Hypothalamus (tissue), 51 donors: ENCODE measurements around the gene PLEKHF1.
"Not testable (repeated sequence)": the region's sequence is repeated elsewhere in the genome, so short reads cannot be mapped to it uniquely, and the experiment has no call there.

ENCODE experiments used
- DNase-seq, 51 donors: peaks; one replicate each; lab custom pipeline; 2025; lab: John Stamatoyannopoulos, UW

PLEKHF1 gene

DNA sequence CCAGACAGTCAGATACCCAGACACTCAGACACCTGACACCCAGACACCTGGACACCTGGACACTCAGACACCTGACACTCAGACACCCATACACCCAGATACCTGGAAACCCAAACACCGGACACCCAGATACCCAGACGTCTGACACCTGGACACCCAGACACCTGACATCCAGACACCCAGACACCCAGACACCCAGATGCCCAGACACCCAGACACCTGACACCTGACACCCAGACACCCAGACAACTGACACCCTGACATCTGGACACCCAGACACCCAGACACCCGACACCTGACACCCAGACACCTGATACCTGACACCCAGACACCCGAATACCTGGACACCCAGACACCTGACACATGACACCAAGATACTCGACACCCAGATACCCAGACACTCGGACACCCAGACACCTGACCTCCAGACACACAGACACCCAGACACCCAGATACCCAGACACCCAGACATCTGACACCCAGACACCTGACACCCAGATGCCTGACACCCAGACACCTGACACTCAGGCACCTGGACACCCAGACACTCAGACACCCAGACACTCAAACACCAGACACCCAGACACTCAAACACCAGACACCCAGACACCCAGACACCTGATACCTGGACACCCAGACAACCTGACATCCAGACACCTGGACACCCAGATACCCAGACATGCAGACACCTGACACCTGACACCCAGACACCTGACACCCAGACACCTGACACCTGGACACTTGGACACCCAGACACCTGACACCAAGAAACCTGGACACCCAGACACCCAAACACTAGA lies 30.7 kb downstream of the PLEKHF1 start:
- DNase-seq = no peak

DNA sequence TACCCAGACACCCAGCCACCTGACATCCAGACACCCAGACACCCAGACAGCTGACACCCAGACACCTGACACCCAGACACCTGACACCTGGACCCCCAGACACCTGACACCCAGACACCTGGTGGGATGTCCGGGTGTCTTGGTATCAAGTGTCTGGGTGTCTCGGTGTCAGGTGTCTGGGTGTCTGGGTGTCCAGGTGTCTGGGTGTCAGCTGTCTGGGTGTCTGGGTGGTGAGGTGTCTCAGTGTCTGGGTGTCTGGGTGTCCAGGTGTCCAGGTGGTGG lies 31.2 kb downstream of the PLEKHF1 start:
- DNase-seq = no peak

DNA sequence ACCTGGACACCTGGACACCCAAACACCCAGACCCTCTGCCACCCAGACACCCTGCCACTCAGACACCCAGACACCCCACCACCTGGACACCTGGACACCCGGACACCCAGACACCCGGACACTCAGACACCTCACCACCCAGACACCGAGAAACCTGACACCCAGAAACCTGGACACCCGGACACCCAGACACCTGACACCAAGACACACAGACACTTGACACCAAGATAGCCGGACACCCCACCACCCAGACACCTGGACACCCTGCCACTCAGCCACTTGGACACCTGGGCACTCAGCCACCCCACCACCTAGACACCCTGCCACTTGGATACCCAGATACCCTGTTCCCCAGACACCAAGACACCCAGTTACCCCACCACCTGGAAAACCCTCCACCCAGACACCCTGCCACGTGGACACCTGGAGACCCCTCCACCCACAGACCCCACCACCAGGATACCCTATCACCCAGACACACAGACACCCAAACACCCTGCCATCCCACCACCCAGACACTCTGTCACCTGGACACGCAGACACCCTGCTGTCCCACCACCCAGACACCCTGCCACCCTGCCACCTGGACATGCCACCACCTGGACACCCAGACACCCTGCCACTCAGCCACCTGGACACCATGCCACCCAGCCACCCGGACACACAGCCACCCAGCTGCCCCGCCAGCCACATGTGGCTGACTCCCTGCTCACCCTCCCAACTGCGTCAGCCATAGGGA lies 32.4 kb downstream of the PLEKHF1 start:
- DNase-seq = no peak

DNA sequence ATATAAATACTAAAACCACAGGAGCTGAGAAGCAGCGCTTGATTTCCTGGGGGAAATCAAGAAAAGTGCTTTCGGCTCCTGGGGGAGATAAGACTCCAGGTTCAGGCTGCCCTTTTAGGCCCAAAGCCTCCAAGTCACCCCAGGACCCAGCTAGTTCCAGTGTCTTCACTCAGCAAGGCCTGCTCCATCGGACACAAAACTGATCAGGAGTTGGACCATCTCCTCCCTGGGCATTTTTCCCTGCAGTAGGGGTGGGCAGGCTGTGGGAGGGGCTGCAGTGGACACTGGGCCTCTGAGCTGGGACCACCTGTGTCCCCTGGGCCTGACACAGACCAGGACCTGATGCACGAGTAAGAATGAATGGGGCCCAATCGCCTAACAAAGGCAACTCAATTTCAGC lies 34.6 kb downstream of the PLEKHF1 start:
- DNase-seq = no peak

DNA sequence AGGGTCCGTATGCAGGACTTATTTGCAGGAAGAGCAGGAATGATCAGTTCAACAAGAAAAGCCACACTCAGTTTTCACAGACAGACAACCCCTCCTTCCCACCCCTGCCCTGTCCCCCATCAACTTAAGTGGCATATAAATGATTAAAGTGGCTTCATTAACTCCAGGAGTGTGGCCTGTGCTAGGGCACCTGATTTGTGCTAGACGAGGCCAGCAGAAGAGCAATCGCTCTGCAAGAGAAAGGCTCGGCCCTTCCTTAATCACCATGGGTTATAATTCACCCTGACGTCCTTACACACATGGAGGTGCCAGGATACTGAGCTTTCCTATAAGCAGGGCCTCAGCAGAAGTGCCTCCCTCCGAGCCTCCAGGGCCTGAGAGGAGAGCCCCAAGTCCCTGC lies 35.2 kb downstream of the PLEKHF1 start:
- no peak for DNase-seq

DNA sequence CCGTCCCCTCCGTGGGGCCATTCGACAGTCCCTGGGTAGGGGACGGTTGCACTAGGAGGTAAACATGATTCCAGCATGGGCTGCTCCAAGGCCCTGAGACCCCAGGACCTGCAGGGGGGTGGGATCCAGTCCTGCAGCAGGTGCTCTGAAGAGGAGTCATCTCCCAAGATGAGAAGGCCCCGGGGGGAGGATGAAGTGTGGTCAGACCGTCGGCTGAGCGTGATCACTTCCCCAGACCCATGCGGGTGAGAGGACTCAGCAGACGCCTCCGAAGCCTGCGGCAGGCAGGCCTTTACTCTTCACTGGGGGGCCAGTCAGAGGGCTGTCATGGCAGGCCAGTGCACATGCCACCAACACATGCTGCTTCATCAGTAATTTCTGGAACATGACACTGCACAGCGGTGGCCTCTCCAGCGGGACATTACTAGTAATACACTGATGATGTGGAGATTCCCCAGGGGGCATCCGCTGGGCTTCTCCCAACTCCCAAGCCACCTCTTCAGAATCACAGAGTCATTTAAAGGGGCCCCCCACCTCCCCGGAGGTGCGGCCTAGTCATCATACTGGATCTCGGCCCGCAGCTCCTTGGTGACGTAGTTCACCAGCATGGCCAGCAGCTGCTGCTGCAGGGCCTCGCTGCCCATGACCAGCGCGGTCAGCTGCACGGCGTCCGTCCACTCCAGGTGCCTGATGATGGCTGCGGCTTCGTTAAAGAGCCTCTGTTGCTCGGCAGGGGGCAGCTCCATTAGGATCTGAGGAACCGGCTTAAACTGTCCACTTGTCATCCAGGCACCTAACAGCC lies 37.1 kb downstream of the PLEKHF1 start:
- DNase-seq = no peak

DNA sequence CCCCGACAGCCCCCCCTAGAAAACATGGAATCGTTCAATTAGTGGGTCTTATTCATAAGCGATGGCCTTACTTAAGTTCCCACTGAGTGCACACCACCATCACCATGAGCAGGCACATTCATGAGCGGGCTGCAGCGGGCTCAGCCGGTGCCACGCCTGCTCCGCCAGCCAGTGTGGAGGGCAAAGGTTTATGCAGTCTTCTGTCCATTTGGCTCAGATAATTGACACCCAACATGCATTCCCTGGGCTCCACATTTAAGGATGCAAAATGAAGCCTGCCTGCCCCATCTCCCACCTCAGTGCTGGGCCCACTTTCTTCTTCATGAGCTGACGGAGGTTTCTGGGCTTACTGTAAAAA lies 37.7 kb downstream of the PLEKHF1 start:
- DNase-seq = no peak

DNA sequence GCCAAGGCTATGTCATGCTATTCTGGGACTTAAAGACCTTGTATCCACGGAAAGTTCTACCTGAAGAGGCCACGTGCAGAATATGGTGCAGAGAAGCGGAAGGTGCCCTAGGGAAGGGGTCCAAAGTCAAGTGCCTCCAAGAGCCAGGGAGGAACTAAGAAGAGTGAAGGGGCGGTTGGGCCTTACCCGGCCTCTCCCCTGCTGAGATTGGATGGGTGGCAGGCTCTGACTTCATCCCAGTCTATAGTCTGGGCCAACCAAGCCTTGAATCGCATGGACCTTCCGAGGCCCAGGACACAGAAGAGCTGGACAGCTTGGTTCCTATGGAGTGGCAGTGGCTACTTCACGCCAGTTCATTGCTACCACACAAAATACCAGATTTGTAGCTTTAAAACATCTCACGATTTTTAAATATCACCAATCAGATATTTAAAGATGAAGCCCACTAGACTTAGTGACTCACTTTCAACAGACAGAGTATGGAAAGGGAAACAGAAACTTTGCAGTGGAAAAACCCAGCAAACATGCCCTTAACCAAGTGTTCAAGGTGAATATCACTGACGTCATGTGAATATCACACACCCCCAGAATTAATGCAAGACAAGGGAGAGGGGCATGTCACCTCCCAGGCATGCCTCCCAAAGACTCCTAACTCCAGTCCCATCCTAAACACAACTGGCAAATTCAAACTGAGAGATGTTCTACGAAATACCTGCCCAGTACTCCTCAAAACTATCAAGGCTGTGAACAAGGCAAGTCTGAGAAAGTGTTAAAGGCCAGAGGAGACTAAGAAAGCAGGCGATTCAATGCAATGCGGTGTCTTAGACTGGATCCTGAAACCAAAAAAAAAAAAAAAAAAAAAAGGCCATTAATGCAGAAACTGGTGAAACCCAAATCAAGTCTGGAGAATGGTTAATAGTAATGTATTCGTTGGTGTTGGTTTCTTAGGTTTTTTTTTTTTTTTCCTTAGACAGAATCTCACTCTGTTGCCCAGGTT lies 39.6 kb downstream of the PLEKHF1 start:
- DNase-seq = no peak

DNA sequence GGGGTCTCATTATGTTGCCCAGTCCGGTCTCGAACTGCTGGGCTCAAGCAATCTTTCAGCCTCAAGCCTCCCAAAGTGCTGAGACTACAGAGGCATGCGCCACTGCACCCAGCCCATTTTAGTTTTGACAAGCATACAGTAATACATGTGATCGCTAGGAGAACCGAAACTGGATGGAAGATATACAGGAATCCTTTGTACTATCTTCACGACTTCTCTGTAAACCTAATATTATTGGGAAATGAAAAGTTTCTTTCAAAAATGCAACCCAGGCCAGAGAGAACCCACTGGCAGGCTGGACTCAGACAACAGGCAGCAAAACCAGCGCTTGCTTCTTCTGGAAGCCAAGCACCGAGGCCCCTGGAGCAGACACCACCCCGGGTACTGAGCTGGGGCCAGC lies 40.4 kb downstream of the PLEKHF1 start:
- DNase-seq = no peak

DNA sequence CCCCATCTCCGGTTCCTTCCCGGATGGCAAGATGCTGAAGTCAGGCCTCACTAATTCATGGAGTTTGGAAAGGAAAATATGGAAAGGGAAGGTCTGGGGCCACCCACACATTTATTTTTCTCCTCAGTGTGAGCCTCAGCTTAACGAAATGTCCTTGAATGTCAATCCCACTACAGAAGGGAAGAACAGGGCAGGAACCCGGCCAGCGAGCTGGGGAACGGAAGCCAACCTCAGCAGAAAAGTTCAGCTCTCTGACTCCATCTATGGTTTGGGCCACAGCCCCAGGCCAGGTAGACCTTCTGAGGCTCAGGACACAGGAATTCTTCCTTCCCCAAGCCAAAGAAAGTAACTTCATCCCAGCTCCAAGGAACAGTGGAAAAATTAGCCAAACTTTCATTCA lies 41.4 kb downstream of the PLEKHF1 start:
- no peak for DNase-seq

DNA sequence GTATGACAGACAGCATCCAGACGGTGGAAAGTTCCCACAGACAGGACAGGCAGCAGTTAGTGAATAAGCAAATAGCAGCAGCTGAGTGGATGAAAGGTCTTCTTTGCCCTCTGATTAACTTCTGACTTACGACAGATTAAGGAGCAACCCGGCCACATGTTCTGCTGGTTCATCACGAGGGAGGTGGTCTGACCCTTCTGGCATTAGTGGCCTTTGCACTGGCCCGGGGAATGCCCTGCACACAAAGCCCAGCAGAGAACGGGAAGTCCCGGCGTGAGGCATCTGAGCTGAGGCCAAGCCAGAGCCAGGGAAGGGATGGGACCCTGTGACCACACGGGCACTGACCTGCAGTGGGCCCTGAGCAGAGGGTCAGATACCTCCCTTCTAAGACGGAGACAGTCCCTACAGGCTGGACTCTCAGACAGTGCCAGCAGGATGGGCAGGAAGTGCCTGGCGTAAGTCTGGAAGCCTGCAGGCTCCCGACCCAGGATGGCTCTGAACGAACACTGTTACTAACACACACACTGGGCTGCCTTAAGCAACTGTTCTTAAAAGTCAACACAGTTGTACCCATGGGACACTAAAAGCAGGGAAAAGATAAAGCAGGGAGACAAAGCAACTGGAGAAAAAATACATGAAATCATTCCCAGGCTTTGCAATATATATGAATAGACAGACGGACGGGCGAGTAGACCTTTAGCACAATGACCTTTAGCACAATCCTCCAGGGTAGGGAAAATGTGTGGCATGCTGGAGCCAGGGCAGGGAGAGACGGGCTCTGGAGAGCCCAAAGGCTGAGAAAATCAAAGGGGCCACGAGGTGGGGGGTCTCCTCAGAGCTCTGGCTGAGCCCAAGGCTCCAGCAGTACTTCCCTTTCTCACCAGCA lies 43.5 kb downstream of the PLEKHF1 start:
- peak in 1 of 51 donors; percentile 5 for DNase-seq

DNA sequence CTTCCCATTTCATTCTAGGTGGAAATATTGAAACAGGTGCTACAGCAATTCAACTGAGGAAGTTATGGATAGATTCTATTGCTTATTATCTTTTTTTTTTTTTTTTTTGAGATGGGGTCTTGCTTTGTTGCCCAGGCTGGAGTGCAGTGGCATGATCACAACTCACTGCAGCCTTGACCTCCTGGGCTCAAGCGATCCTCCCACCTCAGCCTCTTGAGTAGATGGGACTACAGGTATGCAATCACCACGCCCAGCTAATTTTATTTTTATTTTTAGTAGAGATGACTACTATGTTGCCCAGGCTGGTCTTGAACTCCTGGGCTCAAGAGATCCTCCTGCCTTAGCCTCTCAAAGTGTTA lies 44.2 kb downstream of the PLEKHF1 start:
- DNase-seq = not testable (repeated sequence)

DNA sequence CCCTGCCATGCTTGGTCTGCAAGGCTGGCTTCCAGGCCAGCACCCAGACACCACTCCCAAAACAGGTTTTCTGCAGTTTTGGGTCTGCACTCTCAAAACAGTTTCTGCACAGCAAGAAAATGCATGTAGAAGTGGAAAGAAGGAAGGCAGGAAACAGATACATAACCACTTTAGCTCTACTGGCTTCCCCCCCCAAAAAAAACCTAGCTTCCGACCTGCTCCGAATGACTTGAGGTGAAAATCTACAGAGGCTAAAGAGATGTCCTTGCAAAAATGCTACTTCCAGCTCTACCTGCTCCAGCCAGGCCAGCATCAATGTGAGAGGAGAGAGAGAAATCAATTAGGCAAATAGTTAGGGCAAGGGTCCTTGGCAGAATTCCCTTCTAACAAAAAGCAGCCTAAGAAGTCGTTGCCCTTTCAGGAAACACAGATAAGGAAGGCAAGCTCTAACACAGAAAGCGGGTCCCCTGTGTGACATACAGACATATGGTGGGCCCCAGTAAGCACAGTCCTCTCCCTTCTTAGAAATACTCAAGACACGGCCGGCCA lies 46.4 kb downstream of the PLEKHF1 start:
- DNase-seq = no peak

DNA sequence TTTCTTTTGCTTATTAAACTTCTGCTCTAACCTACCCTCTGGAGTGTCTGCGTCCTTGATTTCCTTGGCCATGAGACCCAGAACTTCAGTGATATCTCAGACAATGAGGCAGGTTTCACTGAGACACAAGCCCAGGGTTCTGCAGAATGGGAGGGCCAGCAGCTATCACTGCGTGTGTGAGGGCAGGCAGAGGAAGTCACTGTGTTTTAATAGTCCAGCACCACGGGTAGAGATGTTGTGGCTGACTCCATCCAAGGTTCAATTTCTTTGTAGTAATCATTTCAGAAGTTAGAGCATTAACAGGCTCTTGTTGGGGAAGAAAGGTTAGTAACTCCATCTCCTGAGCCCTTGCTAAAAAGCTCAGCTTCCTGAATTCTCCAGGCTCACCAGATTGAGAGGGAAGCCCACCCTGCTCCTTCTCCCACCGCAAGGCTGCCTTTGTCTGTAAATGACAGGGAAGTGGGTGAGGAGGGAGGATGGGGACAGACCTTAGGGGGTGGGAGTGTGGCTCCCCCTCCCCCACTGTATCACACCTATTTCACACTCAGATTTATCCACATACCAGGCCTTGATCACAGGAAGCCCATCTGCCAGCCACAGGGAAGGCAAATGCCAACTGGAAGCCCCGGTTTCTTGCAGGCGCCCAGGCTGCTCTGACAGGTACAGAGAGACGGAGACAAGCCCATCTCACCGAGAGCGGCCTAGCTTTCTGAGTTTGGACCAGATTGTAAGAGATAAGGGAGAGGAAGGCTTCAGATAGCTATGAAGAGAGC lies 47.7 kb downstream of the PLEKHF1 start:
- DNase-seq = no peak

DNA sequence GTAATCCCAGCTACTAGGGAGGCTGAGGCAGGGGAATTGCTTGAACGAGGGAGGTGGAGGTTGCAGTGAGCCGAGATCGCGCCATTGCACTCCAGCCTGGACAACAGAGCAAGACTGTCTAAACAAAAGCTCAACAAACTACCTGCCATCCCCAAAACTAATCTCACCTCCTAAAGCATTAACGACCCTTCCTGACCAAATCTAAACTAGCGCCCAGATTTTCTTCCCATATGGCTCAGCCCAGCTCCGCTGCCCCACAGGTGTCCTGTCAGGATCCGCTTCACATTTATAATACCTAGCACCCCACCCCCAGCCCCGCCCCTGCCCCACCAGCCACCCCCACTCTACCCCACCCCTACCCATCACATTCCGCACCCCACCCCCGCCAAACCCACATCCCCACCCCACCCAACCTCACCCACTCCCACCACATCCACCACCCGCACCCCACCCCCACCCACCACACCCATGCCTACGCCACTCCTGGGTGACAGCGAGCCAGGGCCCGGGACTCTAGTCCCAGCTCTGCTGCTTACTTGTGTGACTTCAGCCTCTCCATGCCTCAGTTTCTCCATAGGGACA lies 49.2 kb downstream of the PLEKHF1 start:
- DNase-seq = peak in 1 of 51 donors; percentile 8

DNA sequence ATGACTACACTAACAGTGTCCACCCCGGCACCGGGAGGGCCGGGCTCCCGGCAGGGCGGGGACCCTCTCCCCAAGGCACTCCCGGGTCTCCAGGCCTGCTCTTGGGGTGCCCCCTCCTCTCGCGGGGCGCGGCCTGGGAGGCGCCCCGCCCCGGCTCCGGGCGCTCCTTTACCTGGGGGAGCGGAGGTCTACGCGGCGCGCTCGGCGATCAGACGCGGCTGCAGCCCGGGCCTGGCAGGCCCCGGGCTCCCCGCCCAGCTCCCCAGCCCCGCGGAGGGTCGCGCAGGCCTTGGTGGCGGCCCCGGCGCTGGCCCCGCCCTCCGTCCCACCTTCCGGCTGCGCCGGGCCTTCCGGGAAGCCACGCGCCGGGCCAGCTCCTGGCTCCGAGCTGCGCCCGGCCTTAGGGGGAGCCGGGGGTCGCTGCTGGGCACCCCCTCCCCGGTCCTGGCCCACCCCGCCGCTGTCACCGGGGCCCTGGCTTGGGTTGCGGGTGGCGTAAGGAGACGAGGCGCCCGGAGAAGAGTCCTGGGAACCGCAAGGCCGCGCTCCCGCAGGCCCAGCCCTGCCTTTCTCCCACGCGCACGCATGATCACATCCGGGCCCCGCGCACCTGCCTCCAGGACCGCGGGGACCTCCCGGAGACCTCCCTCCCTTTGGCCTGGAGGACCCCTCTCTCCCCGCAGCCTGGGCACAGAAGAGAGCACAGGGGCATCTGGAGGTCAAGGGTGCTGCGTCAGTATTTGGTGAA lies 49.9 kb downstream of the PLEKHF1 start, which contains the start of gene C19orf12:
Gene C19orf12 (minus strand): TSS at position 309 of the 748 bp plus-strand sequence. CDS start 6,848 bp downstream, outside the sequence.
- peak in 44 of 51 donors; percentile 18 to 82 (median 60) for DNase-seq
